Measurements from ENCODE around the gene GJB3.
A peak's percentile ranks its signal among the peaks of the same experiment; 100 is the strongest.

GJB3 gene

DNA sequence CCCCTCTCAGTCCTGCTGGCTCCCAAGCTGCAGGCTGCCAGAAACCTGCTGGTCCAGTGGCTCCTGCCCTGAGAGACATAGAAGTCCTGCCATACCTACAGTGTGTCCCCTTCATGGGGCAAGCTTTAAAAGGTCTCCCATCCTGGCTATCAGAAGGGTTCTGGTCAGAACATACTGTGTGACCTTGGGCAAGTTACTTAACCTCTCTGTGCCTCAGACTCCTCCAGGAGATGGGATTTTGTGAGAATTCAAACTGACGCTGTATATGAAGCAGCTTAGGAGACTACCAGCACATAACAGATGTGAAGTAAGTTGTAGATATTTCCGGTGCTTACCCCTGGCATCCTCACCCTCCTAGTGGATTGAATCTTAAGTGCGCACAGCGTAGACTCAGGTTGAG, 34.9 kb upstream of the GJB3 start:
- ATAC-seq (ENCODE audit: low read depth) (no peak), DNase-seq (ENCODE audit: low spot score) (no peak)
- Histone ChIP-seq H3K27me3 (ENCODE audit: insufficient read depth, poor library complexity, severe bottlenecking) (no peaks in the 10 kb centered on the region), H3K27ac (ENCODE audit: poor library complexity, severe bottlenecking) (no peak overlapping the region), H3K4me1 (ENCODE audit: insufficient read depth, poor library complexity, severe bottlenecking) (no peaks in the 10 kb centered on the region), H3K4me3 (ENCODE audit: severe bottlenecking) (no peak overlapping the region), H3K9me3 (ENCODE audit: severe bottlenecking) (no peaks in the 10 kb centered on the region), H3K36me3 (ENCODE audit: low read depth) (no peaks in the 10 kb centered on the region)
- TF ChIP-seq, protein P1, sequence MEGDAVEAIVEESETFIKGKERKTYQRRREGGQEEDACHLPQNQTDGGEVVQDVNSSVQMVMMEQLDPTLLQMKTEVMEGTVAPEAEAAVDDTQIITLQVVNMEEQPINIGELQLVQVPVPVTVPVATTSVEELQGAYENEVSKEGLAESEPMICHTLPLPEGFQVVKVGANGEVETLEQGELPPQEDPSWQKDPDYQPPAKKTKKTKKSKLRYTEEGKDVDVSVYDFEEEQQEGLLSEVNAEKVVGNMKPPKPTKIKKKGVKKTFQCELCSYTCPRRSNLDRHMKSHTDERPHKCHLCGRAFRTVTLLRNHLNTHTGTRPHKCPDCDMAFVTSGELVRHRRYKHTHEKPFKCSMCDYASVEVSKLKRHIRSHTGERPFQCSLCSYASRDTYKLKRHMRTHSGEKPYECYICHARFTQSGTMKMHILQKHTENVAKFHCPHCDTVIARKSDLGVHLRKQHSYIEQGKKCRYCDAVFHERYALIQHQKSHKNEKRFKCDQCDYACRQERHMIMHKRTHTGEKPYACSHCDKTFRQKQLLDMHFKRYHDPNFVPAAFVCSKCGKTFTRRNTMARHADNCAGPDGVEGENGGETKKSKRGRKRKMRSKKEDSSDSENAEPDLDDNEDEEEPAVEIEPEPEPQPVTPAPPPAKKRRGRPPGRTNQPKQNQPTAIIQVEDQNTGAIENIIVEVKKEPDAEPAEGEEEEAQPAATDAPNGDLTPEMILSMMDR (IDR thresholded peaks at IDR 0.05; ENCODE audit: poor library complexity, severe bottlenecking): no peak

DNA sequence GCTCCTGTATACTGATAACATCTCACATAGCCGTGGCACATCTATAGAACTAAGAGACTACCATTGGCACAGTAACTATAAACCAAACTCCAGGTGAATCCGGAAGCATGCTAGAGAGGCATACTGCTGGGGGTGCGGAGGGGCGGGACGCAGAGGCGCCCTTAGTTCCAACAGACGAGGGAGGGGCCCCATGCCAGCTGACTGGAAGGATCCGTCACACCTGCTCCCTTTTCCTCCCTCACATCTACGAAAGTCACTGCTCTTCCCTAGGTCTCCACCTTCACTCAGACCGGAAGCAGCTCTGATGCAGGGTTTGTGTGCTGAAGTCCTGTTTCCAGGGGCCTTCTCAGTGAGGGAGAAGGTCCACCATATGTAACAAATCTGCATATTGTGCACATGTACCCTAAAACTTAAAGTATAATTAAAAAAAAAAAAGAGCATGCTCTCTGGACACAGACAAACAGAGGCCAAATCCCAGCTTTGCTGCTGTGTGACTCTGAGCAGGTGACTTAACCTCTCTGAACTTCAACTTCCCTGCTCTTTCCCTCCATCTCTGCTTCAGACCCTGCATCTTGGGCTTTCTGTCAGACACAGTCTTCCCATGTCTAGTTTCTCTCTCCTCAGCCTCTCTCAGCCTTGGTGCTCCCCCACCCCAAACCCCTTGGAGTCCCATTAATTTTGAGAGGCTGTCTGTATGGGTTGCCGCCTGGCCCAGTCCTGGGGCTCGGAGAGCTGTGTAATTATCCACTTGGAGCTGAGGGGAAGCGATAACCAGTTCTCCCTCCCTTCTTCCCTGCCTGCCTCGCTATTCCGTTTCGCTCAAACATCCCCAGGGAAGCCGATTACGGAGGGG, 34.0 kb upstream of the GJB3 start:
- Histone ChIP-seq H3K4me1 (ENCODE audit: insufficient read depth, poor library complexity, severe bottlenecking) (no peaks in the 10 kb centered on the region), H3K4me3 (ENCODE audit: severe bottlenecking) (no peak overlapping the region), H3K9me3 (ENCODE audit: severe bottlenecking) (no peaks in the 10 kb centered on the region), H3K27me3 (ENCODE audit: insufficient read depth, poor library complexity, severe bottlenecking) (no peaks in the 10 kb centered on the region), H3K36me3 (ENCODE audit: low read depth) (no peaks in the 10 kb centered on the region), H3K27ac (ENCODE audit: poor library complexity, severe bottlenecking) (no peak overlapping the region)
- ATAC-seq (ENCODE audit: low read depth) (no peak), DNase-seq (ENCODE audit: low spot score) (peak; percentile 11)
- TF ChIP-seq, protein P1 (IDR thresholded peaks at IDR 0.05; ENCODE audit: poor library complexity, severe bottlenecking): no peak

DNA sequence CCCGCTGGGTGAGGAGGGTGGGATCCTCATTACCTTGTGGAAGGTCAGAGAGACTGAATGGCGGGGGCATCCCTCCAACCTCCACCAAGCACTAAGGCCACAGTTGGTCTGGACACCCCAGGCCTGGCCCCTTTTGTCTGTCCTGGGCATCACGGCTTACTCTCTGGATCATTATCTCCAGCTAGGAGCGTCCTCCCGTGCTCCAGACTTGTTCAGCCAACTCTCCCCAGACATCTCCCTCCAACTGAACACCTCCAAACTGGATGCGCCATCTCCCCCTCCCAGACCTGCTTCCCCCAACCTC, 33.4 kb upstream of the GJB3 start:
- Histone ChIP-seq H3K4me1 (ENCODE audit: insufficient read depth, poor library complexity, severe bottlenecking) (no peaks in the 10 kb centered on the region), H3K27ac (ENCODE audit: poor library complexity, severe bottlenecking) (no peak overlapping the region), H3K36me3 (ENCODE audit: low read depth) (no peaks in the 10 kb centered on the region), H3K27me3 (ENCODE audit: insufficient read depth, poor library complexity, severe bottlenecking) (no peaks in the 10 kb centered on the region), H3K4me3 (ENCODE audit: severe bottlenecking) (no peak overlapping the region), H3K9me3 (ENCODE audit: severe bottlenecking) (peaks cover under 1% of the 10 kb centered on the region)
- no peak for ATAC-seq (ENCODE audit: low read depth)
- TF ChIP-seq, protein P1 (IDR thresholded peaks at IDR 0.05; ENCODE audit: poor library complexity, severe bottlenecking): no peak
- no peak for DNase-seq (ENCODE audit: low spot score)

DNA sequence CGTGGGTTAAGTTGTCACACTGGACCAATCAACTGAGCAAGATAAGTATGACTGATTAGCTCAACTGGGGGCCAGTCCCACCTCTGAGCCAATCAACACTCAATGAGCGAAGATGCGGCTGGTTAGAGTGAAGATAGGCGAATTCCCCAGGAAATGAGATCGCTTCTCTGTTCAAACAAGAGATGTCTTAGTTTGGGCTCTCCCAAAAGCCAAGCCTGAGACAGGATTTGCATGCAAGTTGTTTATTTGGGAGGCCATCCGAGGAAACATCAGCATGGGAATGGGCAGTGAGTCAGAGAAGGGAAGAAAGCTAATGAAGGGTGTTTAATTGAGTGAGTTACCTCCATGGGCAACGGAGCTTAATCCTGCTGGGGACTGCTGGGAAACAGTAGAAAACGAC, 31.0 kb upstream of the GJB3 start:
- no peak for ATAC-seq (ENCODE audit: low read depth)
- Histone ChIP-seq H3K27me3 (ENCODE audit: insufficient read depth, poor library complexity, severe bottlenecking) (no peaks in the 10 kb centered on the region), H3K36me3 (ENCODE audit: low read depth) (no peaks in the 10 kb centered on the region), H3K4me3 (ENCODE audit: severe bottlenecking) (no peak overlapping the region), H3K4me1 (ENCODE audit: insufficient read depth, poor library complexity, severe bottlenecking) (peaks cover 16% of the 10 kb centered on the region), H3K9me3 (ENCODE audit: severe bottlenecking) (peaks cover 9% of the 10 kb centered on the region), H3K27ac (ENCODE audit: poor library complexity, severe bottlenecking) (no peak overlapping the region)
- no peak for DNase-seq (ENCODE audit: low spot score)
- TF ChIP-seq, protein P1 (IDR thresholded peaks at IDR 0.05; ENCODE audit: poor library complexity, severe bottlenecking): no peak

DNA sequence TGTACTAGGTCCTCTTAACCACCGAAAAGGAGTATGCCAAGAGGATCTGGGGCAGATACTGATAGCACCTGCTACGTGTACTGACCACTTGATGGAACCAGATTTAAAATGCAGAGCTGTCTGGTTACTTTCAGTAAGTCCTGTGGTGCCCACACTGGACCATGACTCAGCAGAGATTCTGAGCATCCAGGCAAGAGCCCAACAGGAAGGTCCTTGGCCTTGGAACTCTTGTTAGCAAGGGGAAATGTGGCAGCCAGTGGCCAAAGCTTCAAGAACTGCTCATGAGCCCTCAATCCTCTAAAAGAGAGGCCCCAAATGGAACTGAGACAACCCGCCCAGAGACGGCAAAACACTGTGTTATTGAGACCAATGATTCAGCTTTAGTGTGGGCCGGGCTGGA, 30.4 kb upstream of the GJB3 start:
- TF ChIP-seq, protein P1 (IDR thresholded peaks at IDR 0.05; ENCODE audit: poor library complexity, severe bottlenecking): no peak
- peaks cover 9% of the 10 kb centered on the region for H3K9me3 ChIP-seq (ENCODE audit: severe bottlenecking)
- no peaks in the 10 kb centered on the region for H3K36me3 ChIP-seq (ENCODE audit: low read depth)
- DNase-seq (ENCODE audit: low spot score) (no peak), ATAC-seq (ENCODE audit: low read depth) (no peak)
- H3K4me1 ChIP-seq (ENCODE audit: insufficient read depth, poor library complexity, severe bottlenecking): peaks cover 16% of the 10 kb centered on the region
- no peak overlapping the region for H3K27ac ChIP-seq (ENCODE audit: poor library complexity, severe bottlenecking)
- no peak overlapping the region for H3K4me3 ChIP-seq (ENCODE audit: severe bottlenecking)
- no peaks in the 10 kb centered on the region for H3K27me3 ChIP-seq (ENCODE audit: insufficient read depth, poor library complexity, severe bottlenecking)
